SK-N-MC (cell line): Measurements from ENCODE around the gene DDX20.

Experiments used
- EZH2 ChIP-seq: fragments of 200-600 bp; sonication (generic); IDR thresholded peaks from one replicate; pipeline ENCODE4 v1.6.1; 2017; ENCODE audit warnings: antibody characterized with exemption
- POLR2AphosphoS5 ChIP-seq: IDR thresholded peaks from 2 replicates; pipeline ENCODE4 v1.6.1; 2012; ENCODE audit warnings: mild to moderate bottlenecking, low read depth, low read length, borderline replicate concordance

DNA sequence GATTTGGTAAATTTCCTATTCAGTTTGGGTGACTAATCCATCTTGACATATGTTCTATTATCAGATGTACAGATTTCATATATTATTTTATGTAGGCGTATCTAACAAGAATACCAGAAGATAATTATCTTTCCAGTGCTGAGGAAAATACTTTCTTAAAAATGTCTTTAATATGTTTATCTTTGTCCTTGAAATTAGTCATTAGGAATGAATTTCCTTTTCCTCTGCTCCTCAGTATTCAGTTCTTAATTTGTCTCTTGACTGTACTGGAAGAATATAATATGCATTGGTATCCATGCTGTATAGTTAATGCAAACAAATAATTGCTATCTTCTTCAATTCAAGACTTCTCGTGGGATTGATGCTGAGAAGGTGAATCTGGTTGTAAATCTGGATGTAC, 6.6 kb downstream of the DDX20 start:
- TF ChIP-seq EZH2 = no peak
- no peak for TF ChIP-seq POLR2AphosphoS5
